WI38 (cell line): Measurements from ENCODE around the gene NONO.
"Not testable (repeated sequence)": the region's sequence is repeated elsewhere in the genome, so short reads cannot be mapped to it uniquely, and the experiment has no call there.

Experiments used
- H3K4me3 ChIP-seq: 2 replicates; pipeline ENCODE4 v1.5.1; 2011; ENCODE audit warnings: low read depth, mild to moderate bottlenecking, control low read depth, low read length
- TF ChIP-seq, protein P1 (sequence below): IDR thresholded peaks from 2 replicates; pipeline ENCODE4 v1.5.1; 2012; ENCODE audit warnings: low read depth, mild to moderate bottlenecking, control low read depth, low read length

NONO gene

DNA sequence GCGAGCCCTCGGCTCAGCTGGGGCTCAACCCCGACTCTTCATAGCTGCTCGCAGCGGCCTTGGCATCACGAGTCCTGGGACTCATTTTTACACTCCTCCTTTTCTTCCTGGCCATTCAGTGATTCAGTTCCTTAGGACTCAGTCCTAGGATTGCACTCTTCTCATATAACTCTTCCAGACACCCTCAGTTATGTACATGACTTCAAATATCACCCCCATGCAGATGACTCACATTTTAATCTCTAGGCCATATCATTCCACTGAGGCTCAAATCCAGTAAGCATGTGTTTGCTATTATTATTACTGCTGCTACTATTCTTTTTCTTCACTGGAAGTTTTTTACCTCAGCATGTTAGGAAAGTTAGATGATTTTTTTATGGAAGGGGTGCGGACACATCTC, 32.5 kb downstream of the NONO start:
- TF ChIP-seq, protein P1, sequence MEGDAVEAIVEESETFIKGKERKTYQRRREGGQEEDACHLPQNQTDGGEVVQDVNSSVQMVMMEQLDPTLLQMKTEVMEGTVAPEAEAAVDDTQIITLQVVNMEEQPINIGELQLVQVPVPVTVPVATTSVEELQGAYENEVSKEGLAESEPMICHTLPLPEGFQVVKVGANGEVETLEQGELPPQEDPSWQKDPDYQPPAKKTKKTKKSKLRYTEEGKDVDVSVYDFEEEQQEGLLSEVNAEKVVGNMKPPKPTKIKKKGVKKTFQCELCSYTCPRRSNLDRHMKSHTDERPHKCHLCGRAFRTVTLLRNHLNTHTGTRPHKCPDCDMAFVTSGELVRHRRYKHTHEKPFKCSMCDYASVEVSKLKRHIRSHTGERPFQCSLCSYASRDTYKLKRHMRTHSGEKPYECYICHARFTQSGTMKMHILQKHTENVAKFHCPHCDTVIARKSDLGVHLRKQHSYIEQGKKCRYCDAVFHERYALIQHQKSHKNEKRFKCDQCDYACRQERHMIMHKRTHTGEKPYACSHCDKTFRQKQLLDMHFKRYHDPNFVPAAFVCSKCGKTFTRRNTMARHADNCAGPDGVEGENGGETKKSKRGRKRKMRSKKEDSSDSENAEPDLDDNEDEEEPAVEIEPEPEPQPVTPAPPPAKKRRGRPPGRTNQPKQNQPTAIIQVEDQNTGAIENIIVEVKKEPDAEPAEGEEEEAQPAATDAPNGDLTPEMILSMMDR, result no peak
- no peak overlapping the region for H3K4me3 ChIP-seq

DNA sequence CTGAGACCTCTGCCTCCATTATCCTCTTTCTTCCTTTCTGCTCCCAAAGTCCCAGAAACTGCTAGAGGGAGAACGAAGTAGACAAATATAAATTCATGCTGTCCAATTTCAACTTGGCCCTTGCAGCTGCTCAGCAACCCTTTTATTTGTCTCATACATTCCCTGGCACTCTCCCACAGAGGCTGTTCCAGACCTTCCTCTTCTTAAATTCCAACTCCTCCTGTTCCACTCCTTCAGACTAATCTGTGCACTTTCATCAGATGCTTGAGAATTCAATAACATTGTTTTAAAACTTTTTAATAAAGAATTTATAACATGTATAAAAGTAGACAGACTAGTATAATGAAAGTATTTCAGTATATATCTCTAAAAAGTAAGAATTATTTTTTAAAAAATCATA, 33.5 kb downstream of the NONO start:
- H3K4me3 ChIP-seq, result not testable (repeated sequence)

DNA sequence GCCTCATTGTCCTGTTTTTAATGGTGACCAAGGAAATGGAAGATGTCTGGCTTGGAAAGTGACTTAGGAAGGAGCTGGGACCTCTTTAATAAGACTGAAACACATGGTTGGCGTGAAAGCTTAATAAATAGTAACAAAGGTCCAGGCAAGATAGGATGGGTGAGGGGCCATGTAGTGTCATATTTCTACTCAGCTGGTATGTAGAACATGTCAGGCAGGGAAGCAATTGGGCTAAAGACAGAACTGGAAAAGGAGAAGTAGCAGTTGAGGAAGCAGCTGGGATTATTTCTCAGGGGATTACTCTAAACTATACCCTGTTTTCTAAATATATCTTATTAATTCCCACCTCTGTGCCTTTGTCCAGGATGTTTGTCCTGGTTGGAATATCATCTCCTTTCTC, 36.7 kb downstream of the NONO start:
- no peak overlapping the region for H3K4me3 ChIP-seq
- TF ChIP-seq, protein P1, result no peak

DNA sequence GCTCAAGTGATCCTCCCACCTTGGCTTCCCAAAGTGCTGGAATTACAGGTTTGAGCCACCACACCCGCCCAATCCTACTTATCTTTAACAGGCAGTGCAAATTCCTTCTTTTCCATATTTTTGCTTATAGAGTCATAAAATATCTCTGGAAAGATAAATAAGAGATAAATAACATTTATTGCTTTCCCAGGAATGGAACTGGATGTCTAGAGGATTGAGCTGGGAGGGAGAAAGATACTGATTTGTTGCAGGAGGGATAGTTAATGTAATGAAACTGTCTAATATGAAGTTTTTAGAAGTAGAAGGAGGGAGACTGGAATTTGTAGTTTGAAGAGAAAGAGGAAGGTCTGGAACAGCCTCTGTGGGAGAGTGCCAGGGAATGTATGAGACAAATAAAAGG, 38.3 kb downstream of the NONO start:
- TF ChIP-seq, protein P1, result no peak
- H3K4me3 ChIP-seq, result no peak overlapping the region

DNA sequence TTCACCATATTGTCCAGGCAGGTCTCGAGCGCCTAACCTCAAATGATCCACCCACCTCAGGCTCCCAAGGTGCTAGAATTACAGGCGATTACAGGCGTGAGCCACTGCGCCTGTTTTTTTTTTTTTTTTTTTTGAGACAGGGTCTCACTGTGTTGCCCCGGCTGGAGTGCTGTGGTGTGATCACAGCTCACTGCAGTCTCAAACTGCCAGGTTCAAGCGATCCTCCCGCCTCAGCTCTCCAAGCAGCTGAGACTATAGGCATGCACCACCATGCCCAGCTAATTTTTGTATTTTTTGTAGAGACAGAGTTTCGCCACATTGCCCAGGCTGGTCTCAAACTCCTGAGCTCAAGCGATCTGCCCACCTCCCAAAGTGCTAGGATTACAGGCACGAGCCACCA, 41.0 kb downstream of the NONO start:
- H3K4me3 ChIP-seq, result not testable (repeated sequence)

DNA sequence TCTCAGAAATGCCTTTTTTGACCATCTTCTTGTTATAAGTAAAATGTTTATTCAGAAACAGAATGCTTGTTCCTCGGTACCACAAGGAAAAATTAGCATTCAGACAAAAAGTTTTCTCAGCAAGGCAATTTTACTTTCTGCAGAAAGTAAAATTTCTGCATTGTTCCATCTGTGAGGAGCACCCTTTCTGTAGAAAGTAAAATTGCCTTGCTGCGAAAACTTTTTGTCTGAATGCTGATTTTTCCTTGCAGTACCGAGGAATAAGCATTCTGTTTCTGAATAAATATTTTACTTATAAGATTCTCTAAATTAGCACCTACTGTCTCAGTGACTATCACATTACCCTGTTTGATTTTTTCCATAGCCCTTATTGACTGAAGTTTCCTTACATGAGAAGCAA, 43.0 kb downstream of the NONO start:
- TF ChIP-seq, protein P1, result no peak
- H3K4me3 ChIP-seq, result no peak overlapping the region

DNA sequence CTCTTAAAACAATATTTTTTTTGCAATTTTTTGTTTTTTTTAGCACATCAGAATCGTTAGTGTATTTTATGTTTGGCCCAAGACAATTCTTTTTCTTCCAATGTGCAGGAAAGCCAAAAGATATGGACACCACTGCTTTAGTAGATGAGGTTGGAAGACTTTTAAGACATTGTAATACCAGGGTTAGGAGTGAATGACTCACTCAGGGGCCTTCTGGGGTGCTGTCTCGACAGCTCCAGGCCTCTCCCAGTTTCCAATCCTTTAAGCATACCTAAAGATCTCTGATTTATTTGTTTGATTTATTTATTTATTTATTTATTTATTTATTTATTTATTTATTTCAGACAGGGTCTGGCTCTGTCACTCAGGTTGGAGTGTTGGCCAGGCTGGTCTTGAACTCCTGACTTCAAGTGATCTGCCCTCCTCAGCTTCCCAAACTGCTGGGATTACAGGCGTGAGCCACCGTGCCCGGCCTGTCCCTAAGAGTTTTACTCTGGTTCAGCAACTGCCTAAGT, 65.8 kb downstream of the NONO start:
- H3K4me3 ChIP-seq, result not testable (repeated sequence)

DNA sequence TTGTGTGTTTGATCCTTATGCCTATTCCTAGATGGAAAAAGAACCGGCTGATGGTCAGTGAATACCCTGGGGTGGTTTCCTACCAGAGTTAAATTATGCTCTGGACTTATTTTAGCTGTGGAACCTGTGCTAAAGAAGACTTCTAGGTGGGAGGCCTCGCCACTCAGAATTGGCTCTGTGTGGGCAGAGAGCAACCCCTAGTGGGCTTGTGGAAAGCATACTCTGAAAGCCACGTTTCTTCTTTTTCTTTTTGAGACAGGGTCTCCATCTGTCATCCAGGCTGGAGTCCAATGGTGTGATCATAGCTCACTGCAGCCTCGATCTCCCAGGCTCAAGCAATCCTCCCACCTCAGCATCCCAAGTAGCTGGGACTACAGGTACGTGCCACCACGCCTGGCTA, 66.4 kb downstream of the NONO start:
- not testable (repeated sequence) for H3K4me3 ChIP-seq
